Hypothalamus (tissue), 51 donors: ENCODE measurements around the gene PHPT1.
A peak's percentile ranks its signal among the peaks of the same experiment; 100 is the strongest.

ENCODE experiments used
- DNase-seq, 51 donors: peaks; one replicate each; lab custom pipeline; 2025; lab: John Stamatoyannopoulos, UW

The PHPT1 gene

DNA sequence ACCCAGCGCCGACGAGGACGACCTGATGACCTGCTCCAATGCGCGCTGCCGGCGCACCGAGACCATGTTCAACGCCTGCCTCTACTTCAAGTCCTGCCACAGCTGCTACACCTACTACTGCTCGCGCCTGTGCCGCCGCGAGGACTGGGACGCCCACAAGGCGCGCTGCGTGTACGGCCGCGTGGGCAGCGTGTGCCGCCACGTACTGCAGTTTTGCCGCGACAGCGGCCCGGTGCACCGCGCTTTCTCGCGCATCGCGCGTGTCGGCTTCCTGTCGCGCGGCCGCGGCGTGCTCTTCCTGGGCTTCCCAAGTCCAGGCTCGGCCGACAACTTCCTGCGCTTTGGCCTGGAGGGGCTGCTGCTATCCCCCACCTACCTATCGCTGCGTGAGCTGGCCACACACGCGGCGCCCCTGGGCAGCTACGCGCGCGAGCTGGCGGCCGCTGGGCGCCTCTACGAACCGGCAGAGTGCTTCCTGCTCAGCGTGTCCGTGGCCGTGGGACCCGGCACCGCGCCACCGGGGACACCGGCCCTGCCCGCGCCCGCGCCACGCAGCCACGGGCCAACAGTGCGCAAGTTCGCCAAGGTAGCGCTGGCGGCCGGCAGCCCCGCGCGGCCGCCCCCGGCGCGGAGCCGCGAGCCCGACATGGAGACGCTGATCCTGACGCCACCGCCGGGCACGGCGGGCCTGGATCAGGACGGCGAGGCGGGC is 2.7 kb upstream of the PHPT1 start:
- no peak for DNase-seq

DNA sequence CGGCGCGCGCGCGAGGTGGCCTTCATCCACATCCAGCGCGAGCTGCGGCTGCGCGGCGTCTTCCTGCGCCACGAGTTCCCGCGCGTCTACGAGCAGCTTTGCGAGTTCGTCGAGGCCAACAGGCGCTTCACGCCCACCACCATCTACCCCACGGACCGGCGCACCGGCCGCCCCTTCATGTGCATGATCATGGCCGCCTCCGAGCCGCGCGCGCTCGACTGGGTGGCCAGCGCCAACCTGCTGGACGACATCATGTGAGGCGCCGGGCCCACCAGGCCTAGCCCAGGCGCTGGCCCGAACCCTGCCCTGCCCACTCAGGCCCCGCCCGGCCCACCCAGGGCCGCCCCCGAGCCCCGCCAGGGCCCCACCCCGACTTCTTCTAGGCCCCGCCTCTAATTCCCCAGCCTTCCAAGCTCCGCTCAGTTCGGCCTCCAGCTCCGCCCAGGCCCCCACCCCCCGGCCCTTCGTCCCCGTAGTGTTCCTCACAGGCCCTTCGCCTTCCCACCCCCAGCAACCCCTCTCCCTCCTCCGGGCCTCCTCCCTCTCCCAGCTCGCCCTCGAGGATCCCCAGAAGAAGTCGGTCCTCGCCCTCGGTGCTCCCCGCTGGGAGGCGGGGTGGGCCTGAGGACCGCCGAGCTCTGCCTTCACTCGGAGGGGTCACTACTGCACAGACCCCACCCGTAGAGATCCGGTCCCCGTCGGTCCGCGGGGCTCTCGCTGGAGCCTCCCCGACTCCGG is 2.0 kb upstream of the PHPT1 start:
- peak in 1 of 51 donors; percentile 21 for DNase-seq

DNA sequence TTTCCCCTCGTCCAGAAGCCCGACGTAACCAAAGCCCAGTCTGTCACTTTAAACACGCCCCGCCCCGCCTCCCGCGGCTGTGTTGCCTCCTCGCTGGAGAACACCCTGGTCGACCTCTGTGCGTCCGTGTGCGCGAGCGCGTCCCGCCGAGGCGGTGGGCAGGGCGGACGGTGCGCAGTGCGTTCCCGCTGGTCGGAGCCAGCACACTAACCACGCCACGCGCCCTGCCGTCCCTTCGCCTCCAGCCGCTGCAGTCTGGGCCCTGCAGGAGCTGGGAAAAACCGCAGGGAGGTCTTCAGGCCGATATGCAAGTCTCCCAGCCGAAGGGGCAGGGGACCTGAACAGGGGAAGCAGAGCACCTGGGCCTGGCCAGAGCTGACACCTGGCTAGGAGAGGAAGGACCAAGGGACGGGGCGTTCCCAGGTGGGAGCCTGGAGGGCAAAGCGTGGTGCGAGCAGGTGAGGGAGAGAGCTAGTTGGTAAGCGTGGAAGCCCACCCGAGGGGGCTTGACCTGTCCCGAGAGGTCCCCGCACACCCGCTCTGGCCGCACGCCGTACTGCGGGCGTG is 1.3 kb upstream of the PHPT1 start:
- peak in 5 of 51 donors; percentile 14 to 34 (median 31) for DNase-seq

DNA sequence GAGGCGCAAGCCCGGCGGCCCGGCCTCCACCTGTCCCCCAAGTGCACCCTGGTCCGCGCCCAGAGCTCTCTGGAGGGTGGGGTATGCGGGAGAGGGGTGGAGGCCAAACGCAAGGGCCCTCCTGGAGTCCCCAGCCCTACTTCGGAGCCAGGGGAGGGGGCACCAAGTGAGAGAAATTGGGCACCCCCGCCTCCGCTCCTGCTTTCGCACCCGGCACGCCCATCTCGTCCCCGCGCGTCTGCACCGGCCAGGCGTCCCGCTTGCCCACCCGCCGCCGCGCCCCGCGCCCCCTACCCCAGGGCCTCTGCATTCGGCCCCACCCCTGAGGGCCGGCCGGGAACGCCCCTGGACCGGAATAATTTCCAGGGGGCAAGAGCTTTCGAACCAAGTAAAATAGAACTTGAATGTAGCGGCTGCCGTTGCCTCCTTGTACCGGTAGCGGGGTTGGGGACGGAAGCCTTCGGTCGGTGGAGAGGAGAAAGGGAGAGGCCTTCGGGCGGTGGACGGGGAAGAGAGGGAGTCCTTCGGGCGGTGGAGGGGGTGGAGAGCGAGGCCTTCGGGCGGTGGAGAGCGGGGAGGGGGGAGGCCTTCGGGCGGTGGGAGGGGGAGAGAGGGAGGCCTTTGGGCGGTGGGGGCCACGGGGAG is 694 bp upstream of the PHPT1 start:
- DNase-seq: peak in 6 of 51 donors; percentile 44 to 79 (median 64)

- DNase-seq: peak in 1 of 51 donors; percentile 66
Observed at GRCh38 chr9:136849960-136850865, 1.0 kb downstream of the PHPT1 start.

DNA sequence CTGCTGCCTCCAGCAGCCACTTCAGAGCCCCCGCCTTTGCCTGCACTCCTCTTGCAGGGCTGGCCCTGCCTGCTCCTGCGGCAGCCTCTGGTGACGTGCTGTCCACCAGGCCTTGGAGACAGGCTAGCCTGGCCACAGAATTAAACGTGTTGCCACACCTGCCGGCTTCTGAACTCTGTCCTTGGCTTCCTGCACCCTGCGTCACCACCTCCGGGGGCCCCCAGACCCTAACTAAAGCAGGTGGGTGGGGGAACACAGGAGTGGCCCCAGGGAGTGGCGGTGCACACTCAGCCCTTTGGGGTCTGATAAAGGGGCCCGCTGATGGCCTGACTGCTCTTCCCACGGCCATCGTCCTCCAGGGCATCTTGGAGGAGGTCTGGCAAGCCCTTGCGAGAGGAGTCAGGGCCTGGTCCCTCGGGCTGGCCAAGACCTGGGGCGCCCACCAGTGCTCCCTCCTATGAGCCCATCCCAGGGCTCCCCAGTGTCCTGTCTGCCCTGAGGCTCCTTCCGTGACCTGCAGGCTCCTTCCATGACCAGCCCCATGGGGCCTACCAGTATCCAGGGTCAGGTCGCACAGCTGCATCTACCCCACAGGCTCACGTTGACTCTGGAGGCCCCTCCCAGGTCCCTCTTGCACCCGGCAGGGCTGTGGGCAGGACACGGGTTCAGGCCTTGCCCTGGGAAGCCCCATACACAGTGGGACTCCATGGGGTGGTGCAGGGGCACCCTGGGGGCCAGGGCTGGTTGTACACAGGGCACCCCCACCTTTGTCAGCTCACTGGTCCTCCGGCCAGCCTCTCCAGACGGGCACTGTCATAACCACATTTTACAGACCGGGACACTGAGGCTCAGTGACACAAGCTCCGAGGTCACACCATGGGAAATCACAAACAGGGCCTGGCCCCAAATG is 1.9 kb downstream of the PHPT1 start:
- DNase-seq: no peak

GRCh38 chr9:136851941-136852663 is 2.9 kb downstream of the PHPT1 start, which contains the start of gene MAMDC4:
TSS of gene MAMDC4 (plus strand) at chr9:136852346. CDS start at chr9:136852417, 71 bp downstream.
- no peak for DNase-seq

DNA sequence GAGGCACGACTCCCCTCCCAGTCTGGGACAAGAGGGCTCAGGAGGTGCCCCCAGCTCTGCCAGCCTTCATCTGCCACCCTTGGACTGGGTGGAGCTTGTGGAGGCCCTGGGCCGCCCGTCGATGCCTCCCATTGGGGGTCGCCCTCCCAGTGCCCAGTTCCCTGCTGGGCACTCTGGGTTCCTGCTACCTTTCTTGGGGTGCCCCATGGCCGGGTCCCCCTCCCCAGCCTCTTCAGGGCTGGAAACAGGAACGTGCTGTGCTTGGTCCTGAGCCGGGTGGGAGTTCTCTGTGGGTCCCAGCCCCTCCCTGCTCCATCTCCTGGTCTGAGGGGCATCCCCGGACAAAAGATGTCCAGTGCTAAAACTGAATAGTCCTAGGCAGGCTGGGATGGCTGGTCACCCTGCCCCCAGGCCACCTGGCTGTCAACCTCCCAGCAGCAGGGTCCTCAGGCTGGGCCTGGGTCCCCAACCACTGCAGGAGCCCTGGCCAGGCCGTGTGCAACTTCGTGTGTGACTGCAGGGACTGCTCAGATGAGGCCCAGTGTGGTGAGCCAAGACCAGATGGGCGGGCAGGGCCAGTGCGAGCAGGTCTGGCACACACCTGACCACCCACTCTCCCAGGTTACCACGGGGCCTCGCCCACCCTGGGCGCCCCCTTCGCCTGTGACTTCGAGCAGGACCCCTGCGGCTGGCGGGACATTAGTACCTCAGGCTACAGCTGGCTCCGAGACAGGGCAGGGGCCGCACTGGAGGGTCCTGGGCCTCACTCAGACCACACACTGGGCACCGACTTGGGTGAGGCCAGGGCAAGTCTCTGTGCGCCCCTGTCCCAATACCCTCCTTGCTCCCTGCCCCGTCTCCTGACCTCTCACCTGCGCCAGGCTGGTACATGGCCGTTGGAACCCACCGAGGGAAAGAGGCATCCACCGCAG is 3.7 kb downstream of the PHPT1 start:
- no peak for DNase-seq

DNA sequence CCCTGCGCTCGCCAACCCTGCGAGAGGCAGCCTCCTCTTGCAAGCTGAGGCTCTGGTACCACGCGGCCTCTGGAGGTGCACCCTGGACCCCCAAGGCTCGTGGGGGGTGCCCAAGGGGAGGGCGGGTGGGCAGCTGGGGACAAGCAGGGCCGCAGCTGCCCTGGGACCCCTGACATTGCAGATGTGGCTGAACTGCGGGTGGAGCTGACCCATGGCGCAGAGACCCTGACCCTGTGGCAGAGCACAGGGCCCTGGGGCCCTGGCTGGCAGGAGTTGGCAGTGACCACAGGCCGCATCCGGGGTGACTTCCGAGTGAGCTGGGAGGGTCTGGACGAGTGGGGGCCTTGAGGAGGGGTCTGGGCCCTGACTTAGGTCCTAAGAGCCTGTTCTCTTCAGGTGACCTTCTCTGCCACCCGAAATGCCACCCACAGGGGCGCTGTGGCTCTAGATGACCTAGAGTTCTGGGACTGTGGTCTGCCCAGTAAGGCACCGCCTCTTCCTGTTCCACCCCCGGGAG is 4.4 kb downstream of the PHPT1 start:
- no peak for DNase-seq

DNA sequence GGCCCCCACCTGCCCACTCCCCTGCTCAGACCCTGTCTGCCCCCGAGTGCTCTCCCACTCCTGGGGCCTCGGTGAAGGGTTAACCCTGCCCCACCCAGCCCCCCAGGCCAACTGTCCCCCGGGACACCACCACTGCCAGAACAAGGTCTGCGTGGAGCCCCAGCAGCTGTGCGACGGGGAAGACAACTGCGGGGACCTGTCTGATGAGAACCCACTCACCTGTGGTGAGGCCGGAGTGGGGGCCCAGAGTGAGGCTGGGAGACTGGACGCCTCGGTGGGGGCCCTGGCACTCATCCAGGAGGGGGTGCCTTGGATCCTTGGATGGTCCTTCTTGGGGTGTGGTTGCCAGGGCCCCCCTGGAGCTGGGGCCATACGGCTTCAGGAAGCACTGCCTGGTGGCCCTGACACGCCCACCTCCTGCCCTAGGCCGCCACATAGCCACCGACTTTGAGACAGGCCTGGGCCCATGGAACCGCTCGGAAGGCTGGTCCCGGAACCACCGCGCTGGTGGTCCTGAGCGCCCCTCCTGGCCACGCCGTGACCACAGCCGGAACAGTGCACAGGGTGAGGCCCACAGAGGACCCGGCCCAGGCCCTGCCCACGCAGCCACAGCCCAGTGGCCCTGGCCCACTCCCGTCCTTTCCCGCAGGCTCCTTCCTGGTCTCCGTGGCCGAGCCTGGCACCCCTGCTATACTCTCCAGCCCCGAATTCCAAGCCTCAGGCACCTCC is 5.1 kb downstream of the PHPT1 start:
- DNase-seq: no peak

DNA sequence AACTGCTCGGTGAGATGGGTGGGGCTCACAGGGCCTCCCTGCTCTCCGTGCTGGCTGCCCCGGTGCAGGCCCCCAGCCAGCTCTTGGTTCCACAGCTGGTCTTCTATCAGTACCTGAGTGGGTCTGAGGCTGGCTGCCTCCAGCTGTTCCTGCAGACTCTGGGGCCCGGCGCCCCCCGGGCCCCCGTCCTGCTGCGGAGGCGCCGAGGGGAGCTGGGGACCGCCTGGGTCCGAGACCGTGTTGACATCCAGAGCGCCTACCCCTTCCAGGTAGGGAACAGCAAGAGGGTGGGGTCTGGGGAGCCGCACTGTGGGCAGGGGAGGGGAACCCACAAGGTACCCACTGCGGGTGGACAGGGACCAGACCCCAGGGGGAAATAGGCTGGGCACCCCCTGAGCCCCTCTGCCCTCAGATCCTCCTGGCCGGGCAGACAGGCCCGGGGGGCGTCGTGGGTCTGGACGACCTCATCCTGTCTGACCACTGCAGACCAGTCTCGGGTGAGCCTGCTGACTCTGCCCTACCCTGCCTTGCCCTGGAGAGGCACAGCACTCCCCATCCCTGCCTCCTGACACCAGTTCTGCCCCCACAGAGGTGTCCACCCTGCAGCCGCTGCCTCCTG is 5.7 kb downstream of the PHPT1 start:
- no peak for DNase-seq

- DNase-seq: no peak
Observed at GRCh38 chr9:136855461-136856078, 6.4 kb downstream of the PHPT1 start.

DNA sequence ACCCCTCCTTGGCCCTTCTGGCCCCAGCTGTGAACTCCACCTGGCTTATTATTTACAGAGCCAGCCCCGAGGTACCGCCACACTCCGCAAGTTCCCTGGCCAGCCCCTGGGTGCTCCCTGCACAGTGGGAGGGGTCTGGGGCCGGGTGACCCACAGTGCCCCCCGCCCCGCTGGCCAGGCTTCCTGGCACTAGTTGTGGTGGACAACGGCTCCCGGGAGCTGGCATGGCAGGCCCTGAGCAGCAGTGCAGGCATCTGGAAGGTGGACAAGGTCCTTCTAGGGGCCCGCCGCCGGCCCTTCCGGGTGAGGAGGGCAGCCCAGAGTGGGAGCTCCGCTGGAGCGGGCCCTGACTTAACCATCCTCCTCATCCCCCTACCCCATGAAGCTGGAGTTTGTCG is 6.9 kb downstream of the PHPT1 start:
- no peak for DNase-seq

- DNase-seq: no peak
Observed at GRCh38 chr9:136856541-136857141, 7.4 kb downstream of the PHPT1 start.

GRCh38 chr9:136857166-136857565 is 8.0 kb downstream of the PHPT1 start:
- no peak for DNase-seq
